Panc1 (cell line): ENCODE data around the gene CTSO. TPM values are rescaled to one million over a fixed set of nuclear protein-coding genes. Genes with fewer than 3 reads are reported as not detected.

Source experiments
- ATAC-seq: fragments of 200-7000 bp; cut with Tn5 transposase; 2 replicates; pipeline ENCODE4 v1.9.1; 2020; ENCODE audit warnings: mild to moderate bottlenecking, moderate library complexity
- BruUV-seq: library from RNA; stranded (reverse); fragments of 400-500 nt; replicated peaks from 2 replicates; lab custom pipeline; 2021; lab: Mats Ljungman, UMichigan
- CTCF ChIA-PET: fragments of 300-600 bp; sonication (Branson Sonifier 250); formaldehyde crosslinking; loops from one replicate; lab custom pipeline; 2022; ENCODE audit warnings: antibody characterized with exemption; lab: Charles Lee
- POLR2A ChIA-PET: fragments of 300-600 bp; sonication (Branson Sonifier 250); formaldehyde crosslinking; loops from one replicate; lab custom pipeline; 2022; ENCODE audit warnings: antibody characterized with exemption; lab: Charles Lee
- DNase-seq: peaks from one replicate; pipeline ENCODE4 v3.0.0-alpha.2; 2010; ENCODE audit warnings: low read depth, low spot score
- H3K27ac ChIP-seq: 2 replicates; pipeline ENCODE4 v1.5.1; 2011; ENCODE audit warnings: mild to moderate bottlenecking, low read length, inconsistent platforms
- H3K27me3 ChIP-seq: fragments of 200-500 bp; sonication (Bioruptor generic); 2 replicates; pipeline ENCODE4 v1.6.0; 2014; ENCODE audit warnings: low read length, inconsistent platforms; ENCODE audit not compliant: control insufficient read depth, insufficient read depth
- H3K36me3 ChIP-seq: fragments of 200-500 bp; sonication (Bioruptor generic); 2 replicates; pipeline ENCODE4 v1.5.1; 2014; ENCODE audit warnings: inconsistent platforms, mild to moderate bottlenecking, low read length, moderate library complexity; ENCODE audit not compliant: control insufficient read depth, insufficient read depth
- H3K4me1 ChIP-seq: 2 replicates; pipeline ENCODE4 v1.5.1; 2011; ENCODE audit warnings: inconsistent platforms, mild to moderate bottlenecking, low read length, moderate library complexity; ENCODE audit not compliant: control insufficient read depth, insufficient read depth
- H3K4me3 ChIP-seq, 2 experiments: 2 replicates each; pipeline ENCODE4 v1.5.1; 2011 to 2012; ENCODE audit warnings: low read depth in 2 of 2, low read length in 2 of 2, mild to moderate bottlenecking in 2 of 2, inconsistent platforms in 1 of 2, moderate library complexity in 1 of 2
- H3K9me3 ChIP-seq: fragments of 200-500 bp; sonication (Bioruptor generic); 2 replicates; pipeline ENCODE4 v1.5.1; 2014; ENCODE audit warnings: low read depth, mild to moderate bottlenecking, inconsistent platforms, low read length, moderate library complexity; ENCODE audit not compliant: control insufficient read depth, insufficient read depth
- POLR2AphosphoS5 ChIP-seq: IDR thresholded peaks from 2 replicates; pipeline ENCODE4 v1.6.1; 2012; ENCODE audit warnings: mild to moderate bottlenecking, low read depth, low read length, moderate library complexity
- SIN3A ChIP-seq: IDR thresholded peaks from 2 replicates; pipeline ENCODE4 v1.6.1; 2012; ENCODE audit warnings: low read depth, mild to moderate bottlenecking, low read length, moderate library complexity, borderline replicate concordance; ENCODE audit not compliant: insufficient read depth
- TCF7L2 ChIP-seq: IDR thresholded peaks from 2 replicates; pipeline ENCODE4 v1.6.1; 2011; ENCODE audit warnings: mild to moderate bottlenecking, low read depth, low read length, inconsistent platforms
- in situ Hi-C: cut with HindIII; loops from 2 replicates; pipeline ENCODE4 v1.10.0; 2016; ENCODE audit warnings: low sequenced_read_pairs, low pct_unique_long_range_greater_than_20kb
- intact Hi-C: fragments of 100-400 bp; cut with micrococcal nuclease; formaldehyde crosslinking; loops from one replicate; pipeline ENCODE4 v1.10.0; 2022; ENCODE audit not compliant: unreplicated experiment
- total RNA-seq: library from RNA; stranded (reverse); gene quantifications from one replicate; pipeline ENCODE4 v1.2.1, GENCODE V29; 2021; ENCODE audit not compliant: unreplicated experiment
- TF ChIP-seq, protein P1 (sequence below): fragments of 450-650 bp; IDR thresholded peaks from 2 replicates; pipeline ENCODE4 v1.5.1; 2017; ENCODE audit warnings: mild to moderate bottlenecking
- TF ChIP-seq, protein P2 (sequence below), 2 experiments: IDR thresholded peaks; 2 replicates each; pipeline ENCODE4 v1.6.1; 2011 to 2012; ENCODE audit warnings: low read depth in 2 of 2, control low read depth in 1 of 2, low read length in 1 of 2, mild to moderate bottlenecking in 1 of 2, moderate library complexity in 1 of 2; ENCODE audit not compliant: insufficient read depth in 1 of 2

CTSO gene
- total RNA-seq, 1 experiment from 2014 or later: 3.3 TPM

DNA sequence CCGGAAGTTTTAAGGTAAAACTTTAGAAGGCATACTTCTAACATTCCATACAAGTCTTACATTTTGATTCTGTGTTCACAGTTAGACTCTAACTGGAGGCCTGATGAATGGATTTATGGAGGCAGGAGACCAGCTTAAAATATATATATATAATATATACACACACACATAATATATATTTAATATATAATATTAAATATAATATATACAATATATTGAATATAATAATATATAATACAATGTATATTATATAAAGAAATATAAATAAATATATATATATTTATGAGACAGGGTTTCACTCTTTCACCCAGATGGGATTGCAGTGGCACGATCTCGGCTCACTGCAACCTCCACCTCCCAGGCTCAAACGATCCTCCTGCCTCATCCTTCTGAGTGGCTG, 7.9 kb upstream of the CTSO start:
- in situ Hi-C loops: no loop called here
- Histone ChIP-seq H3K27me3 (no peaks in the 10 kb centered on the region), H3K36me3 (no peaks in the 10 kb centered on the region), H3K27ac (no peak overlapping the region), H3K4me3 (no peak overlapping the region), H3K9me3 (no peaks in the 10 kb centered on the region), H3K4me1 (no peaks in the 10 kb centered on the region)
- DNase-seq: no peak
- no peak for TF ChIP-seq POLR2AphosphoS5
- no peak for TF ChIP-seq SIN3A
- TF ChIP-seq, protein P1, sequence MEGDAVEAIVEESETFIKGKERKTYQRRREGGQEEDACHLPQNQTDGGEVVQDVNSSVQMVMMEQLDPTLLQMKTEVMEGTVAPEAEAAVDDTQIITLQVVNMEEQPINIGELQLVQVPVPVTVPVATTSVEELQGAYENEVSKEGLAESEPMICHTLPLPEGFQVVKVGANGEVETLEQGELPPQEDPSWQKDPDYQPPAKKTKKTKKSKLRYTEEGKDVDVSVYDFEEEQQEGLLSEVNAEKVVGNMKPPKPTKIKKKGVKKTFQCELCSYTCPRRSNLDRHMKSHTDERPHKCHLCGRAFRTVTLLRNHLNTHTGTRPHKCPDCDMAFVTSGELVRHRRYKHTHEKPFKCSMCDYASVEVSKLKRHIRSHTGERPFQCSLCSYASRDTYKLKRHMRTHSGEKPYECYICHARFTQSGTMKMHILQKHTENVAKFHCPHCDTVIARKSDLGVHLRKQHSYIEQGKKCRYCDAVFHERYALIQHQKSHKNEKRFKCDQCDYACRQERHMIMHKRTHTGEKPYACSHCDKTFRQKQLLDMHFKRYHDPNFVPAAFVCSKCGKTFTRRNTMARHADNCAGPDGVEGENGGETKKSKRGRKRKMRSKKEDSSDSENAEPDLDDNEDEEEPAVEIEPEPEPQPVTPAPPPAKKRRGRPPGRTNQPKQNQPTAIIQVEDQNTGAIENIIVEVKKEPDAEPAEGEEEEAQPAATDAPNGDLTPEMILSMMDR: no peak
- TF ChIP-seq, protein P2, sequence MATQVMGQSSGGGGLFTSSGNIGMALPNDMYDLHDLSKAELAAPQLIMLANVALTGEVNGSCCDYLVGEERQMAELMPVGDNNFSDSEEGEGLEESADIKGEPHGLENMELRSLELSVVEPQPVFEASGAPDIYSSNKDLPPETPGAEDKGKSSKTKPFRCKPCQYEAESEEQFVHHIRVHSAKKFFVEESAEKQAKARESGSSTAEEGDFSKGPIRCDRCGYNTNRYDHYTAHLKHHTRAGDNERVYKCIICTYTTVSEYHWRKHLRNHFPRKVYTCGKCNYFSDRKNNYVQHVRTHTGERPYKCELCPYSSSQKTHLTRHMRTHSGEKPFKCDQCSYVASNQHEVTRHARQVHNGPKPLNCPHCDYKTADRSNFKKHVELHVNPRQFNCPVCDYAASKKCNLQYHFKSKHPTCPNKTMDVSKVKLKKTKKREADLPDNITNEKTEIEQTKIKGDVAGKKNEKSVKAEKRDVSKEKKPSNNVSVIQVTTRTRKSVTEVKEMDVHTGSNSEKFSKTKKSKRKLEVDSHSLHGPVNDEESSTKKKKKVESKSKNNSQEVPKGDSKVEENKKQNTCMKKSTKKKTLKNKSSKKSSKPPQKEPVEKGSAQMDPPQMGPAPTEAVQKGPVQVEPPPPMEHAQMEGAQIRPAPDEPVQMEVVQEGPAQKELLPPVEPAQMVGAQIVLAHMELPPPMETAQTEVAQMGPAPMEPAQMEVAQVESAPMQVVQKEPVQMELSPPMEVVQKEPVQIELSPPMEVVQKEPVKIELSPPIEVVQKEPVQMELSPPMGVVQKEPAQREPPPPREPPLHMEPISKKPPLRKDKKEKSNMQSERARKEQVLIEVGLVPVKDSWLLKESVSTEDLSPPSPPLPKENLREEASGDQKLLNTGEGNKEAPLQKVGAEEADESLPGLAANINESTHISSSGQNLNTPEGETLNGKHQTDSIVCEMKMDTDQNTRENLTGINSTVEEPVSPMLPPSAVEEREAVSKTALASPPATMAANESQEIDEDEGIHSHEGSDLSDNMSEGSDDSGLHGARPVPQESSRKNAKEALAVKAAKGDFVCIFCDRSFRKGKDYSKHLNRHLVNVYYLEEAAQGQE (IDR thresholded peaks at IDR 0.05; ENCODE audit: insufficient read depth in 1 of 2, low read depth in 2 of 2, low read length in 1 of 2): no peak
- no peak for TF ChIP-seq TCF7L2
- ChIA-PET POLR2A (no interaction called here), CTCF (no interaction called here)
- intact Hi-C loops: no loop called here
- no TSS peak for BruUV-seq
- no peak for ATAC-seq

DNA sequence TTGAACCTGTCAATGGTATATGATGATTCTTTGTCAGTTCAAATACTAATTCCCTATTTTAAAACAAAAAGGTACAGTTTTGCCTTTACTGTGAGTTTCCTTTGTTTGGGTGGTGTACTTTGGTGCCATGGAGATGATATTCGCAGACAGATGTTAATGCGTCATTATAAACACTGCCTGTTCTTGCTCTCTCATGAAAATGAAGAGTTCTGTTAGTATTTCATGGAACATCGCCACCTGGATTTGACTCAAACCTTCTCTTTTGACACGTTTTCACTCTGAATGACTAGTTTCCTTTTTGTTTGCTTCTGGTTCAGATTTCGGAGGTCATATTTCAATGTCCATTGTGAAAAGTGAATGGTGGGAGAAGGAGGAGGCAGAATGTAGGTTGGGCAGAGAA, 6.9 kb upstream of the CTSO start:
- BruUV-seq: no TSS peak
- no peak for DNase-seq
- H3K27ac ChIP-seq: no peak overlapping the region
- no peak overlapping the region for H3K4me3 ChIP-seq
- ChIA-PET CTCF (no interaction called here), POLR2A (no interaction called here)
- H3K4me1 ChIP-seq: no peaks in the 10 kb centered on the region
- no peaks in the 10 kb centered on the region for H3K36me3 ChIP-seq
- no peaks in the 10 kb centered on the region for H3K27me3 ChIP-seq
- TF ChIP-seq SIN3A (no peak), POLR2AphosphoS5 (no peak), TCF7L2 (no peak)
- TF ChIP-seq, protein P2 (IDR thresholded peaks at IDR 0.05; ENCODE audit: insufficient read depth in 1 of 2, low read depth in 2 of 2, low read length in 1 of 2): no peak
- TF ChIP-seq, protein P1: no peak
- no peak for ATAC-seq
- intact Hi-C loops (no loop called here), in situ Hi-C loops (no loop called here)
- no peaks in the 10 kb centered on the region for H3K9me3 ChIP-seq
